NCI-H345 treated with DMSO at 0.1 percent for 48 hours (cell line): ENCODE measurements around the gene DLGAP4.

Experiments used
- DNase-seq: peaks from one replicate; lab custom pipeline; 2025; ENCODE audit not compliant: unreplicated experiment; lab: John Stamatoyannopoulos, UW

DLGAP4 gene

DNA sequence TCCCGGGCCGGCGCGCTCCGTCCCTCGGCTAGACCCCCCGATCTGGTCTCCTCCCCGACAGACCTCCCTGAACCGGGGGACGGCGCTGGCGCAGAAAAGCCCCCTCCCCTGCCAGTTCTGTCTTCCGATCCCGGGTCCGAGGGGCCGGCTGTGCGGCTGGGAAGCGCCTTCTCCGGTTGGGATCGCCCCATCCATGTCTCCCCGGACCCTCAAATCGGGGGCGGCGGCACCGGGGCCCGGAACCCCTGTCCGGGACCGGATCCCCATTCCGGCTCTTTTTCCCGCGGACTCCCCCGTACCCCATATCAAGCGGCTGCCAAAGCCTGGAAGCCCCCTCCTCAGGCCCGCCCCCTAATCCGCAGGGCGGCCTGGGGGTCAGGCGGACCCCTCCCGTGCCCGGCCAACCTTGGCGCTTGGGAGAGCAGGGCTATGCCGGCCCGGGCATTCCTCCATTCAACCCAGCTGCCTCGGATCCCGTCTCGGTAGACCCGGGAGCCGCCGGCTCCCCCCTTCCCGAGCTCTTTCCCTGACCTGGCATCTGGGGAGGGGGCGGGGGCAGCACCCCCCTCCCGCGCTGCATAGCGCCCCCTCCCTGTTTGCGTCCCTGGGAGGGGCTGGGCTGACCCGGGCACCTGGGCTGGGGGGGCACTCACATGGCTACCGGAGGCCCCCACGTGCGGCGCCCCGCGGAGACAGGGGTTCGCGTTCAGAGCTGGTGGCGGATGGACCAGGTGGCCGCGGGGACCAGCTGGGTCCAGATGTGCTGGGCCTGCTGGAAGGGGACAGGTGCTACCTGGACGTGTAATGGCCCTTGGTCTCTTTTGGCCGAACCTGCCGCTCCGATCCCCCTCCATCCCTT is 643 bp downstream of the DLGAP4 start:
- no peak for DNase-seq

DNA sequence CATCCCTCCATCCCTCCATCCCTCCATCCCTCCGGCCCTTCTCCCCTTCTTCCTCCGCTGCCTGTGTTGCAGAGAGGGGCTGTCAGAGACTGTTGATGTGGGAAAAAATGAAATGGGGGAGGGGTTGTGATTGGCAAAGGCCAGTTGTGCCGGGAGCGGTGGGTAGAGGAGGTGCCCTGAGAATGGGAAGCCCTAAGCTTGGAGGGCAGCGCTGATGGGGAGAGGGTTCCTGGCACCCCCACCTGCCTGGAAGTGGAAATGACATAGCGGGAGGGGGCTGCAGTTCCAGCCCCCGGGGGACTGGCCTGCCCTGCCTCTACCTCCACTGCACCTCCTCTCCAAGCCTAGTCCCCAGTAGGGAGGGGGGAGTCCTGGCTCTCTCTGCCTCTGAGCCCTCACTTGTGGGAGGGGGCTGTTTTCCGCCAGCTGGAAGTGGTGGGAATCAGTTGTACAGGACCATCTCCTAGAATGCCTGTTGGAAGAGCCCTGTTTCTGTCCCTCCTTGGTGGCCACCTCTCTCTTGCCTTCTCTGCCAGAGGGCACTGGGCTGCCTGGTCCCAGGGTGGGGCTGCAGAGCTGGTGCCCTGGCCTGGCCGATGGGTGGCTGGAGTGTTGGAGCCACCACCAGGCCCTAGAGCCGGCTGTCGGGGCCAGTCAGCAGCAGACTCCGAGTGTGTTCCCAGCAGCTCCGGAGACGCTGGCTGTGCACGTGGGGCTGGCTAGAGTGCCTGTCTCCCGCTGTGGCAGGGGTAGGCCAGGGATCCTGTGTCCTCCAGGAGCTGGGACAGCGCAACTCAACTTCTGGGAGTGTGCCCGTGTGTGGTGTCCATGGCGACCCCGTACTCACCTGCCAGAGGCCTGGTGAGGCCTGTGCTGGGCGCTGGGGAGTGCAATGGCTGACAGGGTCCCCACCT is 1.5 kb downstream of the DLGAP4 start:
- no peak for DNase-seq

DNA sequence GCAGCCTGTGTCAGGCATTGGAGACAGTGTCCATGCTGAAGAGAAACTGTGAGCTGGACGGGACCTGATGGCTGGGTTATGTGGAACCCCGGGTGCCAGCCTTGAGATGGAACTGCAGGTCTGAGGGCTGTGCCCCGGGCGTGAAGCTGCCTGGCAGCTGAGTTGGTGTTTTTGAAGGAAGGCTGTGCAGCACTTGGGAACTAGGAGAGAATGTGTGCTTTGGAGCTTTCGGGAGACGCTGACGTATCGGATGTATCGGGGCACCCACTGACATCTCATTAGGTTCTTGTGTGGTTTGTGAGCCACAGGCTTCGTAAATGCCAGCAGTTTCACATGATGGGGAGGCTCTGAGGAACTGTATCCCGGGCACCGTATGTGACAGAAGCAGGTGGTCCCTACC is 2.2 kb downstream of the DLGAP4 start:
- no peak for DNase-seq

- DNase-seq = no peak
Measured at GRCh38 chr20:36308986-36309385, 2.8 kb downstream of the DLGAP4 start.

GRCh38 chr20:36309643-36310042 is 3.5 kb downstream of the DLGAP4 start:
- no peak for DNase-seq

- no peak for DNase-seq
Measured at GRCh38 chr20:36310215-36310981, 4.3 kb downstream of the DLGAP4 start.

GRCh38 chr20:36311141-36311853 is 5.2 kb downstream of the DLGAP4 start:
- DNase-seq = no peak

DNA sequence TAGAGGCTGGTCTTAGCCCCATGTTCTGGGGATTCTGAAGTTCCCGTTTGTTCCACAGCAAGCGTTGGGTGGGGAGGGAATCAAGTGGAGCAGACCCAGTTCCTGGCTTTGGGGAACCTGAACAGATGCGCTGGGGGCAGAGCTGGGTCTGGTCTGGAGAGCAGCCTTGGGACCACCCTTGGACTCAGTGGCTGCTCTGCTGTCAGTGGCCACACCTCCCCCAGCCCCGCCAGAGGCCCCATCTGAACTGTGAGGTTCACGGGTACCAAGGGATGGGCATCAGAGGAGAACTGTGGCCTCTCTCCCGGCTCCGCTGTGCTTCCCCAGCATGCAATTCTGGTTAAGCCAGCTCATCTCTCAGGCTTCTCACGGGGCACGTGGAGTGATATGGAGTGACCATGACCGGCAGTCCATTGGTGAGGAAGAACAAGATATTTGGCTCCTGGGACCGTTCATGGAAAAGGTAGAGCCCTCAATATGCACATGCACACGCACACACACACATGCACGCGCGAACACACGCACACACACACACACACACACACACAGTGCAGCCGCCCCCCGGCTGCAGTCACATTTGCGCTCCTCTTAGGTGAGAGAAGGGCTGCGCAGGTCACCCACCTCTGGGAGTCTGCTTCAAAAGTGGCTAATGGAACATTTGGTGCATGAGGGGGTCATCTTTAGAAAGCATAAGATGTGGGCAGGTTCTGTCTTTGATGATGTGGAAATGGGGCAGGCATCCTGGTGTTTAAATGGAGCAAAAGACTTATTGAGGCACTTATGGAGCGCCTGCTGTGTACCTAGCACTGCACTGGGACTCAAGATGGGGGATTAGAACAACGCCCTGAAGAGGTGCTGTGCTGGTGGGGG is 6.0 kb downstream of the DLGAP4 start:
- DNase-seq = no peak

DNA sequence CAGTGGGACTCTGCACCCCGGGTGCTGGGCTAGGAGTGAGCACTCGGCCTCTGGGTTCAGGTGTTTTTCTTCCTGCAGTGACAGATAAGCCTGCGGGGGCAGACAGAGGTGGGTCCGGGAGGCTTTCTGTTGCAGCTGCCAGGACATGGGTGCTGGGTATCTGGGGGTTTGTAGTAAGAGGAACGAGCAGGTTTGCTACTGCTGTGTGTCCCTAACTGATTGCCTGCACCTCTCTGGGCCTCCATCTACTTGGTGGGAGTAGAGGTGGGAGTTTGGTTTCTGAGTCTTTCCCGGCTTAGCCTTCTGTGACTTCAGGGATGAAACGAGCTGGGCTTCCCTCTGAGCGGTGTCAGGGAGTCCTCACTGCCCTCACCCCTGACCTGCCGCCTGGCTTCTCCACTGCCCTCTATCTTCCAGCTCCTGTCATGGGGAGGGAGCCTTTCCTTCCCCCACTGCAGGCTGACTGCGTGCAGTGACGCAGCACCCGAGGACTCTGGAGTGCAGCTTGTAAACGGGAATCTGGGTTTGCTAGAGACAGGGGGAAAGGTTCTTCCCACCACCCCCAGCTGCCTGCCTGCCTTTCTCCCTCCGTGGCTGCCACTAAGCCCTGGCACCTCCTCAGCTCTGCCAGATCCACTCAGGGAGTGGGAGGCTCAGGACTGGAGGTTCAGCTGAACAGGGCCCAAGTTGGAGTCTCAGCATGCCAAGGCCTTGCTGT is 6.7 kb downstream of the DLGAP4 start:
- DNase-seq = no peak

GRCh38 chr20:36313476-36313875 is 7.3 kb downstream of the DLGAP4 start:
- no peak for DNase-seq

GRCh38 chr20:36313926-36314325 is 7.8 kb downstream of the DLGAP4 start:
- no peak for DNase-seq

DNA sequence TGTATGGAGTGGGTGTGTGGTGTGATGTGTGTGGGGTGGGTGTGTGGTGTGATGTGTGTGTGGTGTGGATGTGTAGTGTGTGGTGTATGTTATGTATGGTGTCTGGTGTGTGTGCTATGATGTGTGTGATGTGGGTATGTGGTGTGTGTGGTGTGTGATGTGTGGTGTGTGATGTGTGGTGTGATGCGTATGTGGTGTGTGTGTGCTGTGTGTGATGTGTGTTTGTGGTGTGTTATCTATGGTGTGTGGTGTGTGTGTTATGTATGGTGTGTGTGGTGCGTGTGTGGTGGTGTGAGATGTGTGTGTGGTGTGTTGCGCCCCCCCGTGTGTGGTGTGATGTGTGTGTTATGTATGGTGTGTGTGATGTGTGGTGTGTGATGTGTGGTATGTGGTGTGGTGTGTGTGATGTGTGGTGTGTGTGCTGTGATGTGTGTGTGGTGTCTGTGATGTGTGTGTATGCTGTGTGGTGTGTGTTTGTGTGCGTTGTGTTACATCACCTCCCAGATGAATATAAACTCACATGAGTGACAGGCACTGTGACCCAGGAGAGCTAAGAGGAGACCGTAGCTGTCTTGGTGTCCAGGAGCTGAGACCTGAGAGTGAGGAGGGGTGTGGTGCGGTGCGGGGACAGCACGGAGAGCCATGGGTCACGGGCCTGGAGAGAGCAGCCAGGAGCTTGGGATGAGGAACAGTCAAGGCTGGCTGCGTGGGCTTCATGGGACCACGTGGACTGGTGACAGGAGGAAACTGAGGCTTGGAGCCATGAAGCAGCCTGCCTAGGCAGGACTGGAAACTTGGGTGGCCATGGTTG is 8.8 kb downstream of the DLGAP4 start:
- DNase-seq = no peak

DNA sequence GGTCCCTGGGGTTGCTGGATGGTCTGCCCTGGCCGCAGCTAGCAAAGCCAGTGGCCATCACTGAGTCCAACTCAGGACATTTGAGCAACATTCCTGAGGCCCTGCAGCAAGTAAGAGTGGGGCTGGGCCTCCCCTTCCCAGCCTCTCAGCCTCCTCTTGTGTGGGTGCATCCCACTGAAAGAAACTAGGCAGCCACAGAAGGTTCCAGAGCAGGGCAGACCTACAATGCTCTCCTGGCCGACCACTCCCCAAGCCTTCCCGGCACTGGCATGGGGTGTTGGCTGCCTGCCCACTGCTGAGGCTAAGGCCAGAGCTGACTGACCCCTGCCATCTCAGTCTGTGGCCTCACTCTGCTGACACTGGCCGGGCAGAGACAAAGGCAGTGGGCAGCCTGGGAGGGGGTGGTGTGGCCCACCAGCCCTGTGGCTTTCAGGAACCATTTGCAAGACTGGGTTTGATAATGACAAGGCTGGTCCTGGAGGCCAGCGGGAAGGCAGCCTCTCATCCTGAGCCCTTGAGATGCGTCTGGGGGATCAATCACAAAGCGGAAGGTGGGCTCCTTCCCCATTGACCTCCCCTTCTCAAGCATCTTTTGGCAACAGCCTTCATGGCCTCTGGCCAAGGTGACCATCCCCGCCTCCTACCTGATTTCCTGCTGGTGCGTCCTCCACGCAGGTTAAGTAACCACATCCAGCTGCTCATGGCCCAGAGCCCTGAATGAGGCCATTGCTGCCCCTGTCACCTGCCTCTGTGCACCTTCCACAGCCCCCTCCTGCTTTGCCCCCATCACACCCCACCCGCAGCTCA is 9.6 kb downstream of the DLGAP4 start:
- DNase-seq = no peak

DNA sequence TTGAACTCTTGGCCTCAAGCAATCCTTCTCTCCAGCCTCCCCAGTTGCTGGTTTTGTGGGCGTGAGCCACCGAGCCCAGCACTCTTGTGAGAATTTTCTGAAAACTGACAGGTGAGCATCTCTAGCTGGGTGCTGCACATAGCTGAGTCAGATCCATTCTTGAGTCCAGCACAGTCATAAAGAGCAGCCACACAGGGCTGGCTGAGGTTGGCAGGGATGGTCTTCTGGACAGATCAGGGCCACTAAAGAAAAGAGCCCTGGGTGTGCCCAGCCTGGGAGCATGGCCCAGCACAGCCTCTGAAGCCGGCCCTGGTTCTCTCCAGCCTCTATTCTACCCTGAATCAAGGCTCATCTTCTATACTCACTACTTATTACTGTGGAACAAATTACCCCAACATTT is 11.5 kb downstream of the DLGAP4 start:
- no peak for DNase-seq

GRCh38 chr20:36318166-36318565 is 12.0 kb downstream of the DLGAP4 start:
- DNase-seq = no peak

GRCh38 chr20:36319356-36320260 is 13.5 kb downstream of the DLGAP4 start:
- DNase-seq = no peak
